Adrenal gland (tissue), 5 donors: ENCODE results near the gene KIRREL3.

ENCODE experiments used
- POLR2A ChIP-seq, 2 donors: fragments of 450-650 bp; IDR thresholded peaks; one replicate each; pipeline ENCODE4 v1.6.1; 2017; ENCODE audit warnings: antibody characterized with exemption in 2 of 2, mild to moderate bottlenecking in 2 of 2, moderate library complexity in 1 of 2
- TF ChIP-seq, protein P1 (sequence below), 6 experiments: fragments of 450-650 bp in 4 of 6; fragments of 200-600 bp in 2 of 6; sonication (generic) in 1 of 6; IDR thresholded peaks; 1 replicate in 5 of 6; 2 replicates in 1 of 6; pipeline versions ENCODE4 v1.5.1 to v1.8.0; 2016 to 2021; ENCODE audit warnings: antibody characterized with exemption in 6 of 6, mild to moderate bottlenecking in 2 of 6, moderate library complexity in 1 of 6
- donor health status: DM: no; HTN: no; CAD: no.

DNA sequence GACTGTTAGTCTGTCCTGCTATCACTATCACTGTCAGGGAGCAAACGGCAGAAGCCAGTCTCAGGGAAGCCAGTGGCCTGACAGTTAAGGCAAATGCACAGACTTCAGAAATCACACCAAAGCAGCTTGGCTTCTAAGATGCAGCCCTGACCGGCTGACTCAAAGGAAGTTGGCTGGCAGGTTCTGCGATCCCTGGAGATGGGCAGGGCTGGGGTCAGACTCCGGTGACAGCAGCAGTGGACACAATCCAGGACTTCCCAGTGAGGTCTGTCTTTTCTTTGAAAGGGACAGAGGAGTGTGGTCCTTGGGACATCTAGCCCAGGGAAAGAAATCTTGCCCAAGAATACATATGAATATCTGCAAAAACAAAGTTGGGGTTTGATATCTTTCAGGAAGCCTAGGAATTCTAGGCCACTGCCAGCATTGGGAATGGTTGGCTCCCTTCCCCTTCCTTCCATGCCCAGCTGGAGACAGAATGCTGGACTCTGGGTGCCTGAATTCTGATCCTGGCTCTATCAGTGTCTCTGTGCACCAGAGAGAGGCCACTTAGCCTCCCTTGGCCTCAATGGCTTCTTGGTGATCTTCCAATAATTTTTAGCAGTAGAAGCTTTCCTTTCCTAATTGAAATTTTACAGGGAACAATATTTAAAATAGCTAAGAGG is 108.9 kb downstream of the KIRREL3 start:
- no peak for TF ChIP-seq POLR2A (IDR thresholded peaks at IDR 0.05)
- TF ChIP-seq, protein P1, sequence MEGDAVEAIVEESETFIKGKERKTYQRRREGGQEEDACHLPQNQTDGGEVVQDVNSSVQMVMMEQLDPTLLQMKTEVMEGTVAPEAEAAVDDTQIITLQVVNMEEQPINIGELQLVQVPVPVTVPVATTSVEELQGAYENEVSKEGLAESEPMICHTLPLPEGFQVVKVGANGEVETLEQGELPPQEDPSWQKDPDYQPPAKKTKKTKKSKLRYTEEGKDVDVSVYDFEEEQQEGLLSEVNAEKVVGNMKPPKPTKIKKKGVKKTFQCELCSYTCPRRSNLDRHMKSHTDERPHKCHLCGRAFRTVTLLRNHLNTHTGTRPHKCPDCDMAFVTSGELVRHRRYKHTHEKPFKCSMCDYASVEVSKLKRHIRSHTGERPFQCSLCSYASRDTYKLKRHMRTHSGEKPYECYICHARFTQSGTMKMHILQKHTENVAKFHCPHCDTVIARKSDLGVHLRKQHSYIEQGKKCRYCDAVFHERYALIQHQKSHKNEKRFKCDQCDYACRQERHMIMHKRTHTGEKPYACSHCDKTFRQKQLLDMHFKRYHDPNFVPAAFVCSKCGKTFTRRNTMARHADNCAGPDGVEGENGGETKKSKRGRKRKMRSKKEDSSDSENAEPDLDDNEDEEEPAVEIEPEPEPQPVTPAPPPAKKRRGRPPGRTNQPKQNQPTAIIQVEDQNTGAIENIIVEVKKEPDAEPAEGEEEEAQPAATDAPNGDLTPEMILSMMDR (IDR thresholded peaks at IDR 0.05): no peak
